Measurements from ENCODE around the gene PPP1R15B. TPM values are rescaled to one million over a fixed set of nuclear protein-coding genes. Genes with fewer than 3 reads are reported as not detected.

Gene PPP1R15B
- total RNA-seq, 2 donors from 2014 or later = 44.8 to 79.2 TPM

DNA sequence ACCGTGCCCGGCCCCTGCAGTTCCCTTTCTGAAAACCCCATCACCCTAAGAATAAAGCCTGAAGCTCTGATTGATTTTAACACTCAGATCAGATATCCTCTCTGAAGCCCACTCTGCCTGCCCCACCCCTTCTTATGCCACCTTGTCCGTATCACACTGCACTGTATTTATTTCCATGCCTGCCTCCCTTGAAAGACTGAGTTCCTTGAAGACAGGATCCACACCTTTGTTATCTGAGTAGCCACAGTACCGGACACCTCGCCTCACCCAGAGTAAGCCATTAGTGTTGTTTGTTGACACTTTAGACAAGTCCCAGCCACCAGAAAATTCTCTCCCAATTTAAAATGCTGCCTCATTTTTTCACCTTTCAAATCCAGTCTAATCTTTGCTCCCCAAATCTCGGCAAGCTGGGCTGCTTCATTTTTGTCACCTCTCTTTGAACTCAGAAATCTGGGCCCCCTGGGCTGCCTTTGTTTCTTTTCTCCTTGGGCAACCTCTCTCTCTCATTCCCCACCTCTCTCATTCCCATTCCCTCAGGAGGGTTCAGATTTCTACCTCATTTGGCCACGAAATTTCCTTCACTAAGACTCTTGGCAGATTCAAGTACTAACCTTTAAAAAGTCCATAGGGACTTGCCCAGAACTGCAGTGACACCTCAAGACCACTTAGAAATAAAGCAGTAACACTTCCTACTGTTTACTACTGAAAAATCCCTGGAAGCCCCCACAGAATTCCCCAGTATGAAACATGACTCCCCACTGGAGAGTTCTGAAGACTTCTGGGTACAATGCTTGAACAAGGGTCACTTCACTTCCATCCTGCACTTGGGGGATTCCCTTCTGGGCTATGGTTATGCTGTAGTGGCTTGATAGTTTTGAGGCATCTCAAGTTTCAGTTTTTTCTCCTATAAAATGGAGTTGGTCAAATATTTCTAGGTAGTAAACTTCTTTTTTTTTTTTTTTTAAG is 8.7 kb upstream of the PPP1R15B start:
- Histone ChIP-seq H3K27ac (ENCODE audit: low read depth, low read length) (peak overlapping the region; percentile 12), H3K9ac (ENCODE audit: extremely low read depth, low read length, poor library complexity, severe bottlenecking) (no peak overlapping the region), H3K27me3 (ENCODE audit: control insufficient read depth, insufficient read depth, low read length, poor library complexity, severe bottlenecking) (no peaks in the 10 kb centered on the region), H3K4me3 (ENCODE audit: low read length) (no peak overlapping the region), H3K36me3 (ENCODE audit: control insufficient read depth, insufficient read depth, low read length) (no peaks in the 10 kb centered on the region), H3K9me3 (ENCODE audit: control insufficient read depth, low read length) (no peaks in the 10 kb centered on the region), H3K4me1 (ENCODE audit: control insufficient read depth, insufficient read depth, low read length) (peaks cover 8% of the 10 kb centered on the region)
- Mint-ChIP-seq H3K9me3 (no peaks in the 10 kb centered on the region), H3K36me3 (ENCODE audit: low read depth) (peaks cover 15% of the 10 kb centered on the region), H3K4me1 (peaks cover 30% of the 10 kb centered on the region), H3K27me3 (ENCODE audit: insufficient read depth) (no peaks in the 10 kb centered on the region), H3K27ac (peak overlapping the region; percentile 86), H3K4me3 (no peak overlapping the region)
- no peak for DNase-seq
- WGBS, 2 experiments (ENCODE audit: insufficient coverage in 1 of 2, insufficient read length in 1 of 2) = 57 to 73% methylated on average over 6 to 7 of the region's 7 CpGs
- TF ChIP-seq, protein P1, sequence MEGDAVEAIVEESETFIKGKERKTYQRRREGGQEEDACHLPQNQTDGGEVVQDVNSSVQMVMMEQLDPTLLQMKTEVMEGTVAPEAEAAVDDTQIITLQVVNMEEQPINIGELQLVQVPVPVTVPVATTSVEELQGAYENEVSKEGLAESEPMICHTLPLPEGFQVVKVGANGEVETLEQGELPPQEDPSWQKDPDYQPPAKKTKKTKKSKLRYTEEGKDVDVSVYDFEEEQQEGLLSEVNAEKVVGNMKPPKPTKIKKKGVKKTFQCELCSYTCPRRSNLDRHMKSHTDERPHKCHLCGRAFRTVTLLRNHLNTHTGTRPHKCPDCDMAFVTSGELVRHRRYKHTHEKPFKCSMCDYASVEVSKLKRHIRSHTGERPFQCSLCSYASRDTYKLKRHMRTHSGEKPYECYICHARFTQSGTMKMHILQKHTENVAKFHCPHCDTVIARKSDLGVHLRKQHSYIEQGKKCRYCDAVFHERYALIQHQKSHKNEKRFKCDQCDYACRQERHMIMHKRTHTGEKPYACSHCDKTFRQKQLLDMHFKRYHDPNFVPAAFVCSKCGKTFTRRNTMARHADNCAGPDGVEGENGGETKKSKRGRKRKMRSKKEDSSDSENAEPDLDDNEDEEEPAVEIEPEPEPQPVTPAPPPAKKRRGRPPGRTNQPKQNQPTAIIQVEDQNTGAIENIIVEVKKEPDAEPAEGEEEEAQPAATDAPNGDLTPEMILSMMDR (conservative IDR thresholded peaks at IDR 0.05) = no peak

DNA sequence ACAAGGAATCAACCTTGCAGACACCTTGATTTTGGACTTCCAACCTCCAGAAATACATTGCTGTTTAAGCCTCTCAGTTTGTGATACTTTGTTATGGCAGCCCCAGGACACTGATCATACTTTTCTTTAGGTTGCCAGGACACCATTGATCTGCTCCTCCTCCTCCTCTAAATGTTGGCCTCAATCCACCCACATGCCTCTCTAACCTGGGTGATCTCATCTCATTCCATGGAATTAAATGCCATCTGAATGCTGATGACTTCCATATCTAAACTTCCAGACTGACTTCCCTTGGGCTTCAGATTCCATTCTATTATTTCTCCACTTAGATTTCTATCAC is 7.4 kb upstream of the PPP1R15B start:
- DNase-seq = no peak
- Histone ChIP-seq H3K4me3 (ENCODE audit: low read length) (peak overlapping the region; percentile 36), H3K36me3 (ENCODE audit: control insufficient read depth, insufficient read depth, low read length) (no peaks in the 10 kb centered on the region), H3K4me1 (ENCODE audit: control insufficient read depth, insufficient read depth, low read length) (peaks cover 8% of the 10 kb centered on the region), H3K27me3 (ENCODE audit: control insufficient read depth, insufficient read depth, low read length, poor library complexity, severe bottlenecking) (no peaks in the 10 kb centered on the region), H3K27ac (ENCODE audit: low read depth, low read length) (no peak overlapping the region), H3K9me3 (ENCODE audit: control insufficient read depth, low read length) (no peaks in the 10 kb centered on the region), H3K9ac (ENCODE audit: extremely low read depth, low read length, poor library complexity, severe bottlenecking) (no peak overlapping the region)
- no peaks in the 10 kb centered on the region for H3K9me3 Mint-ChIP-seq
- TF ChIP-seq, protein P1 (conservative IDR thresholded peaks at IDR 0.05) = no peak
- H3K27ac Mint-ChIP-seq = peak overlapping the region; percentile 42
- H3K27me3 Mint-ChIP-seq (ENCODE audit: insufficient read depth) = no peaks in the 10 kb centered on the region
- no peak overlapping the region for H3K4me3 Mint-ChIP-seq
- H3K4me1 Mint-ChIP-seq = peaks cover 30% of the 10 kb centered on the region
- H3K36me3 Mint-ChIP-seq (ENCODE audit: low read depth) = peaks cover 8% of the 10 kb centered on the region

DNA sequence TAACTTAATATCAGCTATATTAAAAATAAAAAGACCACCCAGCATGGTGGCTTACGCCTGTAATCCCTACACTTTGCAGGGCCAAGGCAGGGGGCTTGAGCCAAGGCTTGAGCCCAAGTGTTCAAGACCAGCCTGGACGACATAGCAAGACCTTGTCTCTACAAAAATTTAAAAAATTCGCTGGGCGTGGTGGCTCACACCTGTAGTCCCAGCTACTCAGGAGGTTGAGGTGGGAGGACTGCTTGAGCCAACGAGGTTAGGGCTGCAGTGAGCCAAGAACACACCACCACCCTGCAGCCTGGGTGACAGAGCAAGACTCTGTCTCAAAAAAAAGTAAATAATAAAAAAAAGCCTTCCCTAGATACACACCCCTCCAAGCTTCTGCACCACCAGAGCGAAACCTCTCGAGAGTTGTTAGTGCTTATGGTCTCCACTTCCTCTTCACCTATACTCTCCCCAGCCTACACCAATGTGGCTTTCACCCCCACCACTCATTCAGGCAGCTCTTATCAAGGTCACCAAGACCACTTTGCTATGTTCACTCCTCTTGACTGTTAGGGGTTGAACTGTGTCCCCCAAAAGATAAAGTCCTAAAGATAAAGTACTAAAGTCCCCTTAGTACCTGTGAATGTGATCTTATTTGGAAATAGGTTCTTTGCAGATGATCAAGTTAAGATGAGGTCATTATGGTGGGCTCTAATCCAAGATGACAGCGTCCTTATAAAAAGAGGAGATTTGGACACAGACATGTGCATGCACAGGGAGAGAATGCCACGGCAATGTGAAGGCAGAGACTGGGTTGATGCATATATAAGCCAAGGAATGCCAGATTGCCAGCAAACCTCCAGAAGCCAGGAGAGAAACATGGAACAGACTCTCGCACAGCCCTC is 6.8 kb upstream of the PPP1R15B start:
- Histone ChIP-seq H3K4me1 (ENCODE audit: control insufficient read depth, insufficient read depth, low read length) (peaks cover 8% of the 10 kb centered on the region), H3K27me3 (ENCODE audit: control insufficient read depth, insufficient read depth, low read length, poor library complexity, severe bottlenecking) (no peaks in the 10 kb centered on the region), H3K9me3 (ENCODE audit: control insufficient read depth, low read length) (no peaks in the 10 kb centered on the region), H3K36me3 (ENCODE audit: control insufficient read depth, insufficient read depth, low read length) (no peaks in the 10 kb centered on the region), H3K4me3 (ENCODE audit: low read length) (peak overlapping the region; percentile 24), H3K27ac (ENCODE audit: low read depth, low read length) (peak overlapping the region; percentile 48), H3K9ac (ENCODE audit: extremely low read depth, low read length, poor library complexity, severe bottlenecking) (peak overlapping the region; percentile 53)
- no peak for DNase-seq
- H3K27ac Mint-ChIP-seq = peak overlapping the region; percentile 96
- H3K27me3 Mint-ChIP-seq (ENCODE audit: insufficient read depth) = no peaks in the 10 kb centered on the region
- TF ChIP-seq, protein P1 (conservative IDR thresholded peaks at IDR 0.05) = no peak
- H3K36me3 Mint-ChIP-seq (ENCODE audit: low read depth) = peaks cover 8% of the 10 kb centered on the region
- H3K4me3 Mint-ChIP-seq = peak overlapping the region; percentile 31
- no peaks in the 10 kb centered on the region for H3K9me3 Mint-ChIP-seq
- 92 to 93% methylated on average over 7 to 10 of the region's 10 CpGs for WGBS, 2 experiments (ENCODE audit: insufficient coverage in 1 of 2, insufficient read length in 1 of 2)
- peaks cover 30% of the 10 kb centered on the region for H3K4me1 Mint-ChIP-seq
